EL (cell line): ENCODE results near the gene GOLGA6L9.
A peak's percentile ranks its signal among the peaks of the same experiment; 100 is the strongest.
"Not testable (repeated sequence)": the region's sequence is repeated elsewhere in the genome, so short reads cannot be mapped to it uniquely, and the experiment has no call there.

Experiments
- DNase-seq: peaks from one replicate; pipeline ENCODE4 v3.0.0-alpha.2; 2016

GOLGA6L9 gene, protein sequence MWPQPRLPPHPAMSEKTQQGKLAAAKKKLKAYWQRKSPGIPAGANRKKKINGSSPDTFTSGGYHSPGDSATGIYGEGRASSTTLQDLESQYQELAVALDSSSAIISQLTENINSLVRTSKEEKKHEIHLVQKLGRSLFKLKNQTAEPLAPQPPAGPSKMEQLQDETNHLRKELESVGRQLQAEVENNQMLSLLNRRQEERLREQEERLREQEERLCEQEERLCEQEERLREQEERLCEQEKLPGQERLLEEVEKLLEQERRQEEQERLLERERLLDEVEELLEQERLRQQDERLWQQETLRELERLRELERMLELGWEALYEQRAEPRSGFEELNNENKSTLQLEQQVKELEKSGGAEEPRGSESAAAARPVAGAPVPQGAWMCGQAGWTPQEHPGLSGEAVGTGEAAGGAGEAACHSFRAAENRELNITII

DNA sequence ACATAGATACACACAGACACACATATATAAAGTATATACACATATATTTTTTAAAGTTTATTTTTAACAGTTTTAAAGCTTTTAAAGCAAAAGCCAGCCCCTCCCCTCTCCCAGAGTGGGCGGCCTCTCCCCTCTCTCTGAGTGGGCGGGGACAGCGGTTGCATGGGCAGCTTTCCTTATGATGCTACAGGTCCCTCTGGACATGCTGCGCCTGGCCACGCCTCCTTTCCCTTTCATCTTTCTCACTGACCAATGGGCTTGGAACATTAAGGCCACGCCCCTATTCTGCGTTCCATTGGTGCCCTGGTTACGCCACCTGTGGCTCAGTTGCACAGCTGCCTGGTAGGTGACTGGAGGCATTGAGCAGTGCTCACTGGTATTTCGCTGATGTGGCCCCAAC lies at the start of gene GOLGA6L9:
GOLGA6L9 (plus strand) TSS at position 124 of the 400 bp plus-strand sequence; CDS start at position 388, 264 bp downstream.
- not testable (repeated sequence) for DNase-seq

DNA sequence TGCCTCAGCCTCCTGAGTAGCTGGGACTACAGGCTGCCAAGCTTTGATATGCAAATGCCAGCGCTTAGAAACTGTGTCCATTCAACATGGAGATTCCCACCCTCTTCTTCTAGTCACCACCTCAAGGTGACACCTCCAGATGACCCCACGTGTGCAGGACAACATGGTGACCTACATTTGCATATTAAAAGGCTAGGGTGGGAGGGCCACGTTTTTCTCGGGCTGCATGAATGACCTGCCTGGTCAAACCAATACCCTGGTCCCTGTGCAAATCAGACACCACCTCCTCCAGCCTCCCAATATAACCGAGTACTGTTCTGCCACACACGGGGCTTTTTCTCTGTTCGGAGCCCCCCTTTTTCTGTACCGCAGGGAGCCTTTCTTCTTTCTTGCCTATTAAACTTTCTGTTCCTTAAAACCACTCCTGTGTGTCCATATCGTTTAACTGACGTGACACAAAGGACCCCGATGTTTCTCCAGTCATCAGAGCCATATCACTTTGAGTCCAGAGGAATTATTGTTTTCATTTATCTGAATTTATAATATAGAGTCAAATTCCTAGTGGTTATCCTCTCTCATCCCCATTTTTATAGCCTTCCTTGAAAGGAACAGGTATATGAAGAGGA lies 48.2 kb upstream of the GOLGA6L9 start:
- DNase-seq, result not testable (repeated sequence)

DNA sequence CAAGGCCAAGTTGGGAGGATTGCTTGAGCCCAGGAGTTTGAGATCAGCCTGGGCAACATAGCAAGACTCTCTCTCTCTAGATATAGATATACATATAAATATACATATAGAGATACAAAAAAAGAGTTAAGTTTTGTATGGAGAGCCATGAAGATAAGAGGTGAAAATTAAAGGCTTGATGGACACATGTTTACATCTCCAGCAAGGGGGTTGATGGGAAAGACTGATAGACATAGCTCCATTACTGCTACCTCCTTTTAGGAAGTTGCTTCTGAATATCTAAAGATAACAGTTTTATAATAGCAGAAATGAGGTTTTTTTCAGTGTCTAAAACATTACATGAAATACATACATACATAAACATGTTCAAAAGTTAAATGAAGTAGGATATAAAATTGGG lies 42.4 kb upstream of the GOLGA6L9 start:
- DNase-seq, result not testable (repeated sequence)

DNA sequence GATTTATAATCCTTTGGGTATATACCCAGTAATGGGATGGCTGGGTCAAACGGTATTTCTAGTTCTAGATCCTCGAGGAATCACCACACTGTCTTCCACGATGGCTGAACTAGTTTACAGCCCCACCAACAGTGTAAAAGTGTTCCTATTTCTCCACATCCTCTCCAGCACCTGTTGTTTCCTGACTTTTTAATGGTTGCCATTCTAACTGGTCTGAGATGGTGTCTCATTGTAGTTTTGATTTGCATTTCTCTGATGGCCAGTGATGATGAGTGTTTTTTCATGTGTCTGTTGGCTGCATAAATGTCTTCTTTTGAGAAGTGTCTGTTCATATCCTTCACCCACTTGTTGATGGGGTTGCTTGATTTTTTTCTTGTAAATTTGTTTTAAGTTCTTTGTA lies 39.5 kb upstream of the GOLGA6L9 start:
- not testable (repeated sequence) for DNase-seq

DNA sequence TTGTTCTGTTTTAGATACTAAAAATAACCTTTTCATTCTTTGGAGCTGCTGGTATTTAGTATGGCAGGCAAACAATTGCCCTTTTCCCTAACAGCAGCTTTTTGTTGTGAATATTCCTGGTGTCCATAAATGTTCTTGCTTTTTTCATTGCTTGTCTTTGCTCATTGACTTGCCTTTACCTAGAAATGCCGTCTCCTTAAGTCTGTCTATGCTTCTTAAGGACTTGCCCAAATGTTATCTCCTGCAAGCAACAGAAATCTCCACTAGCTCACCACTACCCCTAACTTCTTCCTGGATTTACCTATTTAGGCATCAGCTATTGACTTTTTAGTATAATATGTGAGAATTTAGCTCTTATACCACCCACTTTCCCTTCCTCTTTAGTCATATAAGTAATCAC lies 37.5 kb upstream of the GOLGA6L9 start:
- not testable (repeated sequence) for DNase-seq

DNA sequence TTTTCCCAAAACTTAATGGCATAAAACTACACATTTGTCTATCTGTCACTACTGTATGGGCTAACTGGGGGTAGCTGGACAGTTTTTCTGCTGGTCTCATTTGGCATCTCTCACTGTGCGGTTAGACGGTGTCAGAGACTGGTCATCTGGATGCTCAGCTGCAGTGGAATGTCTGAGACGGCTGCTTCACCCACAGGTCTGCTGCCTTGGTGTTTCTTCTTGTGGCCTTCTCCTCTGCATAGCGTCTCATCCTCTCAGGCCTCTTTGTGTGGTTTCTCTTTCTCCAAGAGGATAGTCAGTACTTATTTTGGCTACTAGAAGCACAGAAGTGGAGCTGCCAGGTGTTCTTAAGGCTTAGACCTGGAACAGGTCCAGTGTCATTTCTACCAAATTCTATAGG lies 35.9 kb upstream of the GOLGA6L9 start:
- DNase-seq, result peak; percentile 13

DNA sequence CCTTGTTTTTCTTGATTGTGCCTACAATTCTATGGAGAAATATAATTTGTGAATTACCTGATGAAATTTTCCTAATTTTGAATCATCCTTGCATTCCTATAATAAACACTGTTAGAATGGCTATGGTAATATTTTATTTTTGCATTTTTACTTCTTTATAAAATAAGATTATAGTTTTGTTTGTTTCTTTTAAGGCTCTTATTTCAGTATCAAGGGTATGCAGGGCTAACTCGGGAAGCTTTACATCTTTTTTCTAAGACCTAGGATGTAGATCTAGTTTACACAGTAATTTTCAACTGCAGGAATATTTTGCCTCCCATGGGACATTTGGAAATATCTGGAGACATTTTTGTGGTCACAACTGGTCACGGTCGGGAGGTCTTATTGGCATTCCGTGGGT lies 33.8 kb upstream of the GOLGA6L9 start:
- DNase-seq, result not testable (repeated sequence)

DNA sequence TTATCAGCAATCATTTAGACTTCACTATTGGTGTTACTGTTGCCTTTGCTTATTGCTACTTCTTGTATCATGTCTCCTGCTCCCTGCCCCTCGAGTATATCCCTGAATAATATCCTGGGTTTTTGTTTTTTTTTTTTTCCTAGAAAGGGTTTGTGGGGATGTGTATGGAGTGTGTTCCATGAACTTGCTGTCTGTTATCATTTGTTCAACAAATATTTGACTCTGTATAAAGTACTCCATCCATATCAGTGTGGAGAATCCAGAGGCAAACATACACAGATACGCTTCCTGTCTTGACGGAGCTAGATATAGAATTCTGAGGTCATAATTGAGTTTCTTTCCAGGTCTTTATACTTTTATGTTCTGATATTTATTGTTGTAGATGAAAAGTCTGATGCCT lies 31.8 kb upstream of the GOLGA6L9 start:
- no peak for DNase-seq

DNA sequence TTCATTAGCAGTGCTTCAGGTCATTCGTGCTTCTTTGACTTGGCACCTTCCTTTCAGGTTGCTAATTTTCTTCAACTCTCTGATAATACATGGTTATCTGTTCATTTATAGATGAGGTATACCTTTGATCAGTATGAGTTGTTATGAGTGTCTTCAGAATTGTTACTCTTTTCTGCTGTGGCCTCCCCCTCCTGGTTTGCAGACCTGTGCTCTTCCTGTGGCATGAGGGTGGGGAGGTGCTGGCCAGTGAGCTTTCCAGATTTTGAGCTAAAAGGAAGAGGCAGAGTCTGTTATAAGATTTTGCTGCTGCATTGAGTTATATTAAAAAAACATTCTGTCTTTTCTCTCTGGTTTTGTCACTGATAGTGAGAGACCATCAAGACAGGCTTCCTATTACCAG lies 30.8 kb upstream of the GOLGA6L9 start:
- no peak for DNase-seq

DNA sequence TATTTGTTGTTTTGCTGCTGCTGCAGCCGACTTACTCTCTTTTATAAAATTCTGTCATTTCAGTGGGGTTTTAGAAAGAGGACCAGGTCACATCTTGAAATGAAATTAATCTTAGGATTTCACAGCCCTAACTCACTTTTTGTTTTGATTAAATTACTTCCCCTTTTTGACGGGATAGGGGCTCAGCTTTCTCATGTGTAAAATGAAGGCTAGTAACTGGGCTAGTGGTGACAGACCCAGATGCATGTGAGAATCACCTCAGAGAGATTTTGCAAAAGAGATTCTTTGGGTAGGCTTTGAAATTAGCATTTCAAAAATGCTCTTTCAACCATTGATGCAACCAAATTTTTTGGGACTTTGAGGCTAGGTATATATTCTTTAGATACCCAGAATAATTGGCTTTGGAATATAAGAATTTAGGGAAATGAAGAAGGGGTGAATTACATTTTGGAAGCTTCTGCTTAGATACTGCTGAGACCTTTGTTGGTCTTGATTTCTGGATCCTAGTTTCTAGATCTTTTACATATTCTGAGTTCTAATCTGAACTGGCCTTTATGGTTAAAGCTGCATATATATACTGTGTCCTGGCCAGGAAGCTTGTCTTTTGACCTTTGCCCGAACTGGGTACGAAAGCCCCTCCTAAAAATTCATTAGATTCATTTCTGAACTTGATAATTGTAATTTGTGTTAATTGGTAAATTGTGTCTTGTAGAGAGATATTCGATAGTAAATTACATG lies 30.1 kb upstream of the GOLGA6L9 start:
- not testable (repeated sequence) for DNase-seq

DNA sequence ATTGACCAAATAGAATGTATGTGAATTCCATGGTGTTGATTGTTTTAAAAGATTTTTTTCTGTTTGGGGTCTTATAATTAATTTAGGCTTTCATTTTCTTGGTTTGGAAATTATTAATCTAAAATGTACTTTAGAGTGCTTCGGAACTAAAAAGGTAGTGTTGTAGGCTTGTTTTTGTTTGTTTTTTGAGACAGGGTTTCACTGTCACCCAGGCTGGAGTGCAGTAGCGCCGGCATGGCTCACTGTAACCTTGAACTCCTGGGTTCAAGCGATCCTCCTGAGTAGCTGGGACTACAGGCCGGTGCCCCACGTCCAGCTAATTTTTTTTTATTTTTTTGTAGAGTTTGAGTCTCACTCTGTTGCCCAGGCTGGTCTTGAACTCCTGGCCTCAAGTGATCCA lies 27.7 kb upstream of the GOLGA6L9 start:
- not testable (repeated sequence) for DNase-seq

DNA sequence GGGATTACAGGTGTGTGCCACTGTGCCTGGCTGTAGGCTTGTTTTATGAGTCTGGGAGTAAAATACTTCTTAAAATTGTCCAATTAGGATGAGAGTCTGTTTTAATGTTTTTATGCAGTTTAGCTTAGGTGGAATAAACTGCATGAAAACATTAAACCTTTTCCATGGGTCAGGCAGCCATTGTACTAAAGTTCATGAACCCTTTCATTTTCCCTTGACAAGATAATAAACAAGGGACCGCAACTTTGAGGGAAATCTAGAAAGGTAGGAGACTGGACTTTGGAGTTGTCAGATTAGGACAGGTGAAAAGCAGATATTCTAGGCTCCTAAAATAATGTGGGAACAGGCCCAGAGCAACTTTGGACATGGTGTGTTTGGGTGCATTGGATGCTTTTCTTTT lies 27.3 kb upstream of the GOLGA6L9 start:
- DNase-seq, result not testable (repeated sequence)

DNA sequence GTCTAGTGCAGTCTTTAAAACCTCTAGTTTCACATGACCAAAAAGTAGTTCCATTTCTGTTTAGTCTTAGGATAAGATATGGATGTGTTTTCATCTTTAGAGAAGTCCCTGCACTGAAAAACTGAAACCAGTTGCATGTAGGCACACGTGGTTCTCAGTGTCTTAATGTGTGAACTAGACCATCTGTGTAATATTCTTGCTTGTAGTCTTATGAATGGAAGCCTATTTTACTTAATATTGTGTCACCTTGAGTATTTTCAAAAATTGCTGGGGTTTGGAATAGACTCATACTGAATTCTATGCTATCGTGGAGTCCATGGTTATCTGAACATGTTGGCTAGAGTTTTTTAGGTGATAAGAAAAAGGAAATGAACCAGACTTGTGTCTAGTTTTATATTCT lies 23.4 kb upstream of the GOLGA6L9 start:
- DNase-seq, result not testable (repeated sequence)

DNA sequence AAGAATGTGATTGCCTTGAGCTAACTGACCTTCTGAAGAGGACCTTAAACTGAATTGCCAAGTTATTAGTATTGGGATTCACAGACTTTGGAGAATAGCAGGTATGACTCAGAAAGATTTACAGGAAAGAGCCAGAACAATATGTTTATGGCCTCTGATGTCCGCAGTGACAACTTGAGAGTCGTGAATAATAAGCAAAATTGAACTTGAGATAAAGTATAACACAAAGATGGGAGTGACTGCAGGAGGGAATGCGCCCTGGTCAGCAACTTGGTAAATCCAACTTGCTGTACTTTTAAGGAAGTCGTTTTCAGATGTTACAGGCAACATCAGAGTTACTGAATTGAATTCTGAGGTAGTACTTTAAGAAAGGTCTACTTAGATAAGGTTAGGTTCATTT lies 19.3 kb upstream of the GOLGA6L9 start:
- not testable (repeated sequence) for DNase-seq

DNA sequence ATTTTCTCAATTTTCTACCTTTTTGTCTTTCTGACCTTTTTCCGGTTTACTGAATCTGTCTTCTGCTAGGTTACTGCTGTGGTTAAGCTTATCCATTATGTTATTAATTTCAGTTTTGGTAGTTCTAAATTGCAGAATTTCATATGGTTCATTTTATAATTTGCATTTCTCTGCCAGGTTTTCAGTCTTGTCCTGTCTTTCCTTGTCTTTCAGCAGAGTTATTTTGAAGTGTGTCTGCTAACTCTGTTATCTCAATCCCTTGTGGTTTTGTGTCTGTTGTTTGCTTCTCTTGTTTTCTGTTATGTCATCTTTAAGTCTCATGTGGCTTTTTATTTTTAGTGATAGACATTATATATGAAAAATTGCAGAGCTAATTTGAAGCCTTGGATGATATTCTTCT lies 18.0 kb upstream of the GOLGA6L9 start:
- not testable (repeated sequence) for DNase-seq

DNA sequence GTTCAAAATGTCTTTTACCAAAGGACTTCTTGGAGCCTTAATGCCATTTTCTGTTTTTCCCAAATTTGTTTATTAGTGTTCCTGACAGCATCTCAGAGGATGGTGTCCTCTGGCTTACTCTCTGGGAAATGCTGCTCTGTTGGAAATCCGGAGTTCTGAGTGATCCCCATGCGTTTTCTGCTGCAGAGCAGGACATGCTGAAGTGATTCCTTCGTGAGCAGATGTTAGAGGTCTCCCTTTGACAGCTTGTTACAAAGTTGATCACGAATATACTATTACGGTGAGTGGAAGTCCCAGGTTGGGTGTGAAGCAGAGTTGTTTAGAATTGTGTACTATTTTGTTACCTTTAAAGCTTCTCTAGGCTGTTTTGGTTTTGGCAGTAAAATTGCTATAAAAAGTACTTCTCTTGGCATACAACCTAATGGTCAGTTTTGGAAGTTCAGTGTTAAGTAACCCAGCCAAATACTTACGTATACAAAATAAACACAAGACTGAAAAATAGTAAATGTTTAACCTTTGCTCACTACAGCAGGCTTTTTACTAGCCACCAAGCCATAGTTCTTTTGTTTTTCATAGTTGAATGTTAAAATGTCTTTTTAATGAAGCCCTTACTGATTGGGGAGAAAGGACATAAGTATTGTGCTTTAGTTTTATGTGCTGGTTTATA lies 15.0 kb upstream of the GOLGA6L9 start:
- not testable (repeated sequence) for DNase-seq

DNA sequence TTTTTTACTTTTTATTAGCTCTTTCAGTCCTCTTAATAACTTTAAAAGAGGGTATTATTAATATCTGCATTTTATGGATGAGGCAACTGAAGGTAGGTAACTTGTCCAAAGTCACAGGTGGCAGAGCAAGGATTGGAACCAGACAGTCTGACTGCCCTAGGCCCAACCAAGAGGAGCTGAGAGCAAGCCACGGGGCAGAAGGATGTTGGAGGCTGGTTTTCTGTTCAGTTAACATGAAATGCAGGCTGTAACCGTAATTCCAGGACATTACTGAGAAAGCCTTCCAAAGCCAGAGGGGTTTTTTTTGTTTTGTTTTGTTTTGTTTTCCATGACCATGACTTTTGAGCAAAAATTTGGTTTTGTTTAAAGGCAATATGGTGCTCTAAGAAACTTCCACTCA lies 9.1 kb upstream of the GOLGA6L9 start:
- DNase-seq, result not testable (repeated sequence)

DNA sequence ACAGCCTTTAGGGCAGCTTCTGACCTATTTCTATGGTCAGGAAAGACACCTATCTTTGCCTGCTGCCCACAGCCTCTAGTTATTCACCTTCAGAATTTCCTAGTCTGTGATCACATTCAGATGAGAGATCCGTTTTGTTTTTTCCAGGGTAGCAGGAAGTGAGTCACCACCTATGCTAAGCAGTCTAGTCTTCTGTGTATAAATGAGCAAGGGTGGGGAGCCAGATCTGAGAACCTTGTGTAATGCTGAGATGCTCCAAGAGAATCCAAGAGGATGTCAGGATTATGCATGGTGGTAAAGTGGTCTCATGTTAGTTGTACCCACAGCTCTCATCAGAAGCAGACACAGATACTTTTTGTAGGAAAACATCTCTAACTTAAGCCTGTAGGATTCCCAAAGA lies 8.7 kb upstream of the GOLGA6L9 start:
- DNase-seq, result not testable (repeated sequence)

DNA sequence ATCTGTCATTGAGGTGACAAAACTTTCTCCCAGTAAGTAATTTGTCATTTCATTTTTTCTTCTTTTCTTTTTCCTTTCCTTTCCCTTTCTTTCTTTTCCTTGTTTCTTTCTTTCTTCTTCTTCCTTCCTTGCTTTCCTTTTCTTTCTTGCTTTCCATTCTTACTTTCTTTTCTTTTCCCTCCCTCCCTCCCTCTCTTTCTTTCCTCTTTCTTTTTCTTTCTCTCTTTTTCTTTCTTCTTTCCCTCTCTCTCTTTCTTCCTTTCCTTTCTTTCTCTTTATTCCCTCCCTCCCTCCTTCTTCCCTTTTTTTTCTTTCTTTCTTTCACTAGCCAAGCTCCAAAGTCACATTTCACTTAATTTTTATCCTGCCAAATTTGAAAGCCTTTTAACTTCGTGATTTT lies 2.5 kb upstream of the GOLGA6L9 start:
- not testable (repeated sequence) for DNase-seq

DNA sequence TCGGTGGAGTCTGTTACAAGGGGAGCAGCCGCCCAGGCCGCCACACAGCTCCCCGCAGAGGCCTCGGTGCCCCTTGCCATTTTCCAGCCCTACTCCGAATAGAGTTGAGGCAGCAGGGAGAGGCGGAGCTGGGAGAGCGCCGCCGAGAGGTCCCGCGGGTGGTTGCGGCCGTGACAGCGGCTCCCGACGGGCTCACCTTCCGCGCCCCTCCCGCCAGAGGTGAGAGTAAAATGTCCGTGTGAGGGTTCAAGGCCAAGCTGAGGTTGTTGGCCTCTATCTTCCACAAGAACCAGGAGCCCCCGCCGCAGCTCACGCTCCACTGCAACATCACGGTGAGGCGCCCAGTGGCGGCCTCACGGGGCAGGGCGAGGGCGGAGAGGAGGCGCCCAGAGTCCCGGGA lies 15.8 kb downstream of the GOLGA6L9 start:
- not testable (repeated sequence) for DNase-seq

DNA sequence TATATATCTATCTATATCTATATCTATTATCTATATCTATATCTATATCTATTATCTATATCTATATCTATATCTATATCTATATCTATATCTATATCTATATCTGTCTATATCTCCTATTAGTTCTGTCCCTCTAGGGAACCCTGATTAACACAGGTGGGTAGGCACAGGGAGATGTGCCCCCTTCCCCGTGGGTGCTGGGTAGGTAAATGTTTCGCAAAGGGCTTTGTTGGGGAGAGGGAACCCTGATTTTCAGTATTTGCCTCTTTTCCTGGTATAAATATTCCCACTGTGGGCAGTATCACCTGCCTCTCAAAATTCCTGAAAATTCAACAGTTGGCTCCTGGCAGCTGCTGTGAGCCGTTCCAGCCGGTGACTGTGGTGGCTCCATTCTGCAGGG lies 27.7 kb downstream of the GOLGA6L9 start:
- not testable (repeated sequence) for DNase-seq

DNA sequence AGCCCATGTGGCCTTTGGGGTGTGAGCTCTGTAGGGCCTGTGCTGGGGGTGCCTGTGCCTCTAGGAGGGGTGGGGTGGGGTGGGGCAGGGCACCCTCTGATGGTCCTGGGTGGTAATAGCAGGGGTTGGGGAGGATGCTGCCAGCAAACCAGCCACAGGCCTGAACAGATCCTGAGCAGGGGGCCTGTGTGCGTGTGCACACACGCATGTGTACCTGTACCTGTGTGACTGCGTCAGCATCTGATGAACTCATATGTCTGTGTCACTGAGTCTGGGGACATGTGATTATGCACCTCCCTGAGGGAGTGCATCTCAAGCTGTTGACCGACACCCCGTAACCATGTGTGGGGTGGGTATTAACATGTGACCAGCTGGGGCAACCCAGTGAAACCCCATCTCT lies 36.0 kb downstream of the GOLGA6L9 start:
- not testable (repeated sequence) for DNase-seq

DNA sequence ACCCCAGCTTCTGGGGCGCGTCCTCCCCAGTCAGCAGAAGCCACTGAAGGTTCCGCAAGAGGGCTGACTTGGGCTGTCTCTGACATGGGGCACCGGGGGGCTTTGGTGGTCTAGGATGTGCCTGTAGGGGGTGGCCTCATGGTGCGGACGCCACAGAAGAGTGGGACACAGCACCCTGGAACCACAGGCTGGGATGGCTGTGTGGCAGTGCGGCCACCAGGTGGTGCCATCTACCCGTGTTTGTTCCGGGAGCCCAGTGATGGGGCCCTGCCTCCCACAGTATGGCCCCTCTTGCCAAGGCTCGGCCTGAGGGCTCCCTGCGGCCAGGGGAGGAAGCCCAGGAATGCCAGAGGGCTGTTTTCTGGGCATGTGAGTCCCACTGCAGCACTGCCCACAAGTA lies 38.6 kb downstream of the GOLGA6L9 start:
- DNase-seq, result not testable (repeated sequence)
